ENCODE data around the gene PSAPL1.

The PSAPL1 gene

DNA sequence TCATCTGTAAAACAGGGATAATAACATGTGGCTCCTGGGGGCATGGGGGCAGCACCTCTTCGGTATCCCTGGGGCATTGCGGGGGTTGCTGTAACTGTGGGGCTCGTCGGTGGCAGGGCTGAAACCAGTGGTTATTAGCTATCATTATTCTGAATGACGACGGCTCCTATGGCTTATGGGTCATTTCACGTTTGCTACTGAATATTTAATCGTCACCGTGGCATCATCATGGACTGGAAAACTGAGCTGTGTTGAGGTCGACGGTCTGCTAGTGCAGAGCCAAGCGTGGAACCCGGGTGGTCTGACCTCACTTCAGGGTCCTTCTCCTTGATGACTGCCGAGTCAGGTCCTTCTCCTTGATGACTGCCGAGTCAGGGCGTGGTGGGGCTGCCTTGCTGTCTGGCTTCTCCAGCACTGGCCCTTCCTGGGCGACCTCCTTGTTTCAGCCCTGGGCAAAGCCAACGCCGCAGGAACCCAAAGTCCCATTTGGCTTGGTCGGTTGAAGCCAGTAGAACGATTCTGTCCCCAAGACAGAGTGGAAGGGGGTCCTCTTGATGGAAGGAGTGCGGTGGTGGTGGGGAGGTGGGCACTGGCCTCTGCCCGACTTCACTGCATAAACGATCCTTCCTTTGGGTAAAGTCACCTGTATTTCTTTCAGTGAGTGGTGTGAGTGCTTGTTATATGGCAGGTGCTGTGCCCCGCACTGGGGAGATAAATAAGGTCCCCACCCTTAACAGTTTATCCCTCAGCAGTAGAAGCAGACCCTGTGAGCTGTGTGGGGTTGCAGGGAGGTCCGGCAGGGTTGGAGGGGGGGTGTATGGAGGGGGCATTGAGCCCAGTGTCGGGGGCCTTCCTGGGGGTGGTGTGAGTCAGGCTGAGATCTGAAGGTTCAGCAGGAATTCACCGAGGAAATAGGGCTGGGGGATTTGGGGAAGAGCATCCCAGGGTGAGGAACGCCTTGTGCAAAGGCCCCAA, 40.8 kb downstream of the PSAPL1 start:
- DNase-seq, result no peak

DNA sequence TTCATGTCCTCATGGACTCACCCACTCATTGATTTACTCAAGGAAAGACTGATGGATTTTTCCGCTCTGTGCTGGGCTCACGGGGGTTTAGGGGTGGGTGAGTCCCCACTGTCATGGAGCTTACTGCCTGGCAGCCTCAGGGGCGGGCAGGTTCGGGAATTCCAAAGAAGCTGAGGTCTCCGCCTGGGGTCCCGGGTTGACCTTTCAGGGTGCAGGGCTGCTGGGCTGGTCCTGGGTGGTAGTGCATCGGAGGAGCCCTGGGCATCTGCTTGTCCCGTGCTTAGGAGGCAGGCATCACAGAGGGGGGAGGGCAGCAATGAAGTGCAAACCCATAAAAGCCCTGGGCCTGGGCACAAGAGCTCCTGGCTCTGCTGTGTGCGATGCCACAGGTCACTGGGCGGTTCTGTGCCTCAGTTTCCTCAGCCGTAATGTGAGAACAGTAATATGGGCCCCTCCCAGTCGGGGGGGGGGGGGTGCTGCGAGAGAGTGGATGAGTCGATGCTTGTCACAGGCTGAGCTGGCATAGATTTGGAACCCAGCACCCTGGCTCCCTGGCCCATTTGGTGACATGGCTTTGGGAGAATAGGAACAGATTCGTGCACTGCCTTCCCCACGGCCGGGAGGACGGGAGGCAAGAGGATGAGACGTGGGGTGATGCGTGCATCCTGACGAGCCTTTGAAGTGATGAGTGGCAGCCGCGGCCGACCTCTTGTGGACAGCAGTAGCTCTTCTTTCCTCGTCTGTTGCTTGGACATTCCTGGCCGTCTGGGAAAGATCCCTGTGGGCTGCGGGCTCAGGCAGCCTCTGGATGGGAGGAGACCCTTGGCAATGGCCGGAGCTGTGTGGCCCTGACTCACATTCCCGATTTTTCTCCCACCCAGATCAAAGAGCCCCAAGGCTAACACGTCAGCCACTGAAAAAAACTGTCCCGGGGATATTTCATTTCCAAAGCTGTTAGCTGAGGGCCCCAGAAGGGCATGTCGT, 42.0 kb downstream of the PSAPL1 start:
- DNase-seq, result no peak

DNA sequence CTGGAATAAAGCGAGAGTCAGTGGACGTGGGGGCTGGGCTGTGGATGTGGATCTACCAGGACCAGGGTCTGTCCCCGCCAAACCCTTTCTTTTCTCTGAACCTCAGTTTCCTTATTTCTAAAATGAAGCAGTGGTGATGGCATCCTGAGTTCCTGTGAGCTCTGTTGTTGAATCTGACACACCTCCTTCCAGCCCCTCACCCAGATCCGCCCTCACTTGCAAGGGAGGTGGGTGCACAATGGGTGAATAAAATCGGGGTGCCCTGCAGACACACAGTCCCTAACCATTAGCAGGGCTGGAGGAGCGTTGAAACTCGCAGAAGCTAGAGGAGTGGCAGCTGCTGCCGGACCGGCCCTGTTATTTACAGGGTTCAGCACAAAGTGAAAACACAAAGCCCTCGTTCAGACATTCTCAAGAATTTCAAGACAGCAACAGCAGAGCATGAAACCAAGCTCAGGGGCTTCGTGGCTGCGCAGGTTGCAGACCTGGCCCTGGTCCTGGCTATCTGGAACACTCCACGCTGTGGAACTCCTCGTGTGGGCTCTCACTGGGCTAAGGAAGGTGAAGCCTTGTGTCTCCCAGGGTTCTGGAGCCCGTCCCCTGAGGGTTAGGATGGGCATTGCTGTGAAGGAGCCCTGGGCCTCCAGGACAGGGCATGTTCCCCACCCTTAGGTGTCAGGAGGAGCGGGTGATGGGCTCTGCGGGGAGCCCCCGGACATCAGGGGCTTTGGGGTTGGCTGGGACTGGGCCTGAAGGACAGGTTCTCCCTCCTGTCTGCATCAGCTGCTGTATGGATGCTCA, 42.9 kb downstream of the PSAPL1 start:
- no peak for DNase-seq

DNA sequence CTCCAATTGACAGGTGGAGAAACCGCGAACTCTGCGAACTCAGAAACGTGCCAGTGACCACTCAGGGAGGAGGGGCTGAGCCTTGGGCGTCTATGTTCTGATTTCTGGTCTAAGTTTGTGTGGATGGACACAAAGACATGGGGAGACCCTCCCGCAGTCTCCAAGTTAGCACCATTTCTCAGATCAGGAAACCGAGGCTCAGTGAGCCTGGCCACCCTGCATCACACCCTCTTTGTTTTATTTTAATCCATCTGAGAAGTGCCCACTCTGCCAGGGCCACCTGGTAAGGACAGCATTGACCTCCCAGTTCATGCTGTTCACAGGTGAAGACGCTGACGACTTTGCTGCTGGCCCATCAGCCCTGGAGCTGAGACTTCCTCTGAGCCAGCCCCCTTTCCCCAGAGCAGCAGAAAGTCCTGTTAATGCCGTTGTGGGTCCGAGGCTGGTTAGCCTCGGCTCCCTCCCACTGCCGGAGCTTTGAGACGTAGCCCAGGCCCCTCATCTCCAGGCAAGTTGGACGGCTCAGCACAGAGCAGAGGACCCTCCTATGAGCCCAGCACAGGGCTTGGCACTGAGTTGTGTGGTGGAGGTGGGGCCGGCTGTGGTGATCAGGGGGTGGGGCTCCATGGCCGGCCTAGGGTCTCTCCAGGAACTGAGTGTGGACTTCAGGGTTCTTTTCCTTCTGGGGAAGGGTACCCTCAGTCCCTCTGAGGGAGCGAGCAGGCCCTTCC, 43.7 kb downstream of the PSAPL1 start:
- no peak for DNase-seq

DNA sequence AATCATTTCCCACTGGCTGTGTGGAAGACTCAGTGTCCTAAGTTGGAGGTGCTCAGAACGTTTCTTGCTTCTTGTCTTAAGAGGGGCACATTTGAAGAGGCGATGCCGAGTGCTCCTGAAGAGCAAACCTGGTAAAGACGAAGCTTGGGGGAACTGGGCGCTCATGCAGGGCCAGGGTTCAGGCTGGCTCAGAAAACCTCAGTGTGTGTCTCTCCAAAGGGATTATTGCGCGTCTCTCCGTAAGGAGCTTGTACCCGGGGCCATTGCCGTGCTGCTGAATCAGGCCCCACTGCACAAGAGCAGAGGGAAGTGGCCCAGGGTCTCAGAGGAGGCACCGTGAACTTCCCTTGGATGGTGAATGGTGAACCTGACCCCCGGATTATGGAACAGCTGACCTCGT, 44.4 kb downstream of the PSAPL1 start:
- DNase-seq, result no peak

DNA sequence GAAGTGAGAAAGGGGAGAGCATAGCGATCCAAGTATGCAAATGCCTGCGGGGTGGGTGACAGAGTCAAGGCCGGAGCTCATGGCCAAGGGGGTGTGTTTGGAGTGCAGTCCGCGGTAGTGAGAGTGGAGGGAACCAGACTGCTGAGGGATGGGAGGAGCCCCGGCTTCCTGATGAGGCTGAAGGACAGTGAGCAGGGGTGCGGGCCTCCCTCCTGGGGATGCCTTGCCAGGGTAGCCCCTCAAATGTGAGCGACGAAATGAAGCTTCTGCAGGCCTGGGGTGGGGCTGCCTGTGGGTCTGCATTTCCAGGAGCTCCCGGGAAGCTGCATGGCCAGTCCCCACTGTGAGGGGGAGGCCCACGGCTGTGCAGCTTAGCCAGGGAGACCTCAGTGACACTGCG, 45.0 kb downstream of the PSAPL1 start:
- no peak for DNase-seq

DNA sequence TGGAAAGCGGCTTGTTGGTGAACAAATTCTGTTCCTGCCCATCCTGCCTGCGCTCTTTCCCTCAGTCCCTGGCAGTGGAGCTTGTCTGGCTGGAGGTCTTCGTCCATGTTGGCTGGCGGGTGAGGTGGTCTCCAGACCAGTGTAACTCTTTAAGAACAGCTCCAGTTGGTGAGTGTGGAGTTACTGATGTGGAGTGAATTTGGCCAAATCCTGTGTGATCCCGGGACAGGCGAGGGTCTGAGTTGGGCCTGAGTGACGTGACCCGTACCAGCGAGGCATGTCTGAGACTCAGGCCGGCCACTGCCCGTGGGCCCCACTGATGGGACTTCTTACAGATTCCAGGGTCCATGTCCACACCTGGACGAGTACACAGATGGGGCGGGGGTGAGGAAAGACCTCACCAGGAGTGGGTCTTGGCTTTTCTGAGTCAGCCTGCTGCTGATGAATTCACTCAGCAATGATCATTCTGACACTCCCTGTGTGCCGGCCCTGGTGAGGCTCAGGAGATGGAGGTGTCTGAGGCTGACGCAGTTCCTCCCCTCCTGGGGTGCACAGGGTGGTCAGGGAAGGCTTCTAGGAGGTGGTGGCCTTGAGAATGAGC, 45.5 kb downstream of the PSAPL1 start:
- no peak for DNase-seq

DNA sequence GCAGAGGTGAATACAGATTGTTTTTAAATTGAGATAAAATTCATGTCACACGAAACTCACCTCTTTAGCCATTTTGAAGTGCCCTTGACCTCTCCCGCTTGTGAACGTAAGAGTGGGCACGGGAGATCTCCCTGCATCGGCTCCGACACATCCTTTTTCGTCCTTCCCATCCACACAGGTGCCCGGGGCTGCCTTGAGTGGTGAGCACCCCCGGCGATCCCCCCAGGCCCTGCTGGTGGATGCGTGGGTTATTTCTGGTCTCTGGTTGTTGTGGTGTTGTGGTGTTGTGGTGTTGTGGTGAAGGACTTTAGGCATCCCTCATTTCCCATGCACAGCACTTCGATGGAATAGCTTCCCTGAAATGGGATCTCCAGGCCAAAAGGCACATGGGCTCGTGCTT, 46.1 kb downstream of the PSAPL1 start:
- DNase-seq, result no peak

DNA sequence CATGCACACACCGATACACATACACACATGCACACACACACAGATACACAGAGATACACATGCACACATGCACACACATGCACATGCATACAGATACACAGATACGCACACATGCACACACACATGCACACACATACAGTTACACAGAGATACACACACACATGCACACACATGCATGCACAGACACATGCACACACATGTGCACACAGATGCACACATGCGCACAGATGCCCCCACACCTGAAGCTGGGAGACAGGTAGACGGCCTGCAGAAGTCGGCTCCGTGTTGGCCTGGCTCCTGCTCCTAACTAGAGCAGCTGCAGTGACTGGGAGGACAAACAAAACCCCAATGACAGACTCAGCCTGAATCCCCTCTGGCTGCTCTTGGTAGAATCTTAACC, 46.8 kb downstream of the PSAPL1 start:
- no peak for DNase-seq

DNA sequence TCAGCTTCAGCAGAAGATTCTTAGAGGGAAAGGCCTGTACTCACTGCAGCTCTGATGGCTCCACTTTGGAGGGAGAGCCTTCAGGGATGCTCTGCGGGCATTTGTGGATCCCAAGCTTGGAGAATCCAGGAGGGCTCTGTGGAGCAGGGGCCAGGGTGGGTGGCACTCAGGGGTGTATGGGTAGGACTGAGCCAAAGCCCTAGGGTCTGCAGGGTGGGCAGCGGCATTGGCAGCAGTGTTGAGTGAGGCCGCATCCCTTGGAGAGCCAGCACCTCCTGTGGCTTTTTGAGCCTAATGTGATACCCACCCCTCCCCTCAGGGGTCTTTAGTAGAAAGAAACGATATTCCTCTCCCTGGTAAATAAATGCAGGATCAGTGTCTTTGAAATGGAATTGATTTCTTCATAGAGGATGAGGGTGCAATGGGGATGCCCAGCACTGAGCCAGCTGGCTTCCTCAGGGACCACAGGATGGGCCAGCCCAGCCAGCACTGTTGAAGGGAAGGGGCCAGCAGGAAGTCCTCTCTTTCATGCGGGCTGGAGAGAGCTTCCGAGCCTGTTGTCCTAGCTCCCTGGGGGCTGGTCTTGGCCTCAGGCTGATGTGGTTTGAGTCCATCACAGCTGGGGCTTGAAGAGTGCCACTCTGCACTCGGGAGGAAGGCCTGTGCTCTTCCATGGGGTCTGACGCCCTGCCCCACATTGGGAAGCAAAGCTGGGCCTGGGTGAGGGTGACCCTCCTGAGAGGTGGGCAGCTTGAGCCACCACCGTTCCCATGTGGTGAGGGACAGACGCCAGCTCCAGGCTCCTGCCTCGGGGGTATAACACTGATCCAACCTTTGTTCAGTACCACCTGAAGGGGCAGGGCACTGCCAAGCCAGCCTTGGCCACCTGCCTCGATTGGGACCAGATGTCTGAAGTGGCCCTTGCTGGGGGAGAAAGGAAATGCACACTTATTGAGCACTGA, 49.5 kb downstream of the PSAPL1 start:
- DNase-seq, result no peak

DNA sequence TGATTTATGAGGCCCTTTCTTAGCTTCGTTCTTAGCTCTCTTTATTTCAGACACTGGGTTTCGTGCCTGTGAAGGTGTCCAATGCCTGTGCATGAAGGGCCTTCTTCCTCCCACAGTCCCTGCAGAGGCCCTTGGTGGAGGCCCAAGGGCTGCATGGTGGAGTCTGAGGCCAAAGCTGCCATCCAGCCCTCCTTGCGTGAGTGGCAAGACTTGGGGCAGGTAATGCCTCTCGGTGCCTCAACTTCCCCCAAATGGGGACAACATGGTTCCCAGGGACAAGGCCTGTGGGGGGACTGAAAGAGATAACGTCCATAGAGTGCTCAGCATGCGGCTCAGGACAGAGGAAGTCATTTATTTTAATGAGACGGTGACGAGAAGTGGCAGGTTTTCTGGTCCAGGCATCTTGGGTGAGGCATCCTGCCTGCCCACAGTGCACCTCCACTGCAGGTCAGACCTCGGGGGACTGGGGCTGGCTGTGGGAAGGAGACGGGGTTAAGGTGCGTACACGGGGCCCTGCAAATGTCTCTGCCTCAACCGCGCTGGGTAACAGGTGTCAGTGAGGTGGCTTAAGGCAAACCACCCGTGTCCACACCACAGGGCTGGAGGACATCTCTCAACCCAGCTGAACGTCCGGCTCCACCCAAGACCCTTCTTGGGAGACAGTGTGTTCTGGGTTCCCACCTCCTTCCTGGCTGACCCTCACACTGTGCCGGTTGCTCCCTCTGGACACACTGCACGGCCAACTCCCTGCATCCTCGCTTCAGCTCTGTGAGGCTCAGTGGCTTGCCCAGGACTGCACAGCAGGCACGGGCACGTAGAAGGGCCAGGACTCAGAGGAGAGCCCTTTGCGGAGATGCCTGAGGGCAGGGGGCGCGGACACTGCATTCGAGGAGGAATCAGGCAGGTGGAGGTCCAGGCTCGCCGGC, 50.5 kb downstream of the PSAPL1 start:
- no peak for DNase-seq

DNA sequence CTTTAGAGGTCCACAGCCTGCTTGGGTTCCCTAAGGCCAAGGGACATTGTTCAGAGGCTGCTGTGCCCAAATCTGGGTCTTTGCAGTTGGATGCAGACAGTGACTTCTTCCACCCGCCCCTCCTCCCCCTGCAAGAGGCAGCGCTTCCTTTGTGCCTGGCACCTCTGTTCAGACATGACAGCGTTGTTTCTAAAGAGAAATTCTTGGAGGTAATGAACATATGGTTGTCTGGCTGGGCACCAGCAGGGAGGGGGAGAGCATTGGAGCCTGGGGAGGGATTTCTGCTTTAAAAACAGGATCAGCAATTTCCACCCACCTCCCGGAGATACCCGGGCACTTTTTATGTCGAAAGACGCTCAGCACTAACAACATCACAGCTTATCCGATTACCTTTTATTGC, 51.5 kb downstream of the PSAPL1 start:
- no peak for DNase-seq

DNA sequence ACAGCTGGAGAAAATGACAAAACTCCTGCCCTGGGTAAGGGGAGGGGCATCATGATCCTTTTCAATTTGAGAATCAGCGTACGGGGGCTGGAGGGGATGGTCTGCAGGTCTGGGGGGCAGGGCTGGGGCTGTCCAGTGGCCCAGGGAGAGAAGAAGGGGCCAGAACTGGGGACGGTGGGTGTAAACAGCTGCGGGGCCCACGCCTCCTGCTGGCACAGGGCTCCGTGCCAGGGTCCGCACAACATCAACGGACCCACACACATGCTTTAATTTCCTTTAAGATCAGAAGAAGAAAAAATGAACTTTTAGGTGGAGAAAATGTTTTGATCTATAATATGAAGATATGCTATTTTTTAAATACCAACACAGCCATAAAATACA, 52.1 kb downstream of the PSAPL1 start:
- DNase-seq, result no peak

DNA sequence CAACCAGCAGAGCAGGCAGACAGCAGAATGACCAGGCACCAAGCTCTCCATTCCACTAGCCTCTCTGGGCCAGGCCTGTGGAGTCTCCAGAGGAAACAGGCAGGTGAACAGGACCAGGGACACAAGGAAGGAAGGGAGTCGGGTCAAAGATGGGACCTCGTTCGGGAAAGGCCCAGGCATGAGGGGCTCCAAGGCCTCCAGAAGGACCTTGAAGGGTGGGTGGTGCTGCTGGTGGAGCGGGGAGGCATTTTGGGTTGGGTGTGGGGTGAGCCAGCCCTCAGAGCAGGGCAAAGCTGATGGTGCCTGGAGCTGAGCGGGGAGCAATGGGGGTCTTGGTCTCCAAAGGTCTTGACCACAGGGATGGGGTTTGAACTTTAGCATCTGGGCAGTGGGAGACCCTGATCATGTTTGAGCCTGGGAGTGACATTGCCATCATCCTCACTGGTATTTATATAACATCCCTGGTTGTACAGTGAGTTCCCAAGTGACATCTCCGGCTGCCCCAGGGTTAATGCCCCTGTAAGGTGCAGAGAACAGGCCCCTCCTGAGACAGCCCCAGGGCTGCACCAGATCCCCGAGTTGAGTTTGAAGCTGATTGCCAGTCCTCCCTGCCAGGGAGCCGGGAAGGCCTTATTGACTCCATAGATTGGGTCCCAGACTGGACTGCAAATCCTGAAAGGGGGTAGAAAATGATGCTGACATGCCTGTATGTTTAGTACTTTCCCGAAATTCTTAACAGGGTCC, 52.7 kb downstream of the PSAPL1 start:
- DNase-seq, result no peak

DNA sequence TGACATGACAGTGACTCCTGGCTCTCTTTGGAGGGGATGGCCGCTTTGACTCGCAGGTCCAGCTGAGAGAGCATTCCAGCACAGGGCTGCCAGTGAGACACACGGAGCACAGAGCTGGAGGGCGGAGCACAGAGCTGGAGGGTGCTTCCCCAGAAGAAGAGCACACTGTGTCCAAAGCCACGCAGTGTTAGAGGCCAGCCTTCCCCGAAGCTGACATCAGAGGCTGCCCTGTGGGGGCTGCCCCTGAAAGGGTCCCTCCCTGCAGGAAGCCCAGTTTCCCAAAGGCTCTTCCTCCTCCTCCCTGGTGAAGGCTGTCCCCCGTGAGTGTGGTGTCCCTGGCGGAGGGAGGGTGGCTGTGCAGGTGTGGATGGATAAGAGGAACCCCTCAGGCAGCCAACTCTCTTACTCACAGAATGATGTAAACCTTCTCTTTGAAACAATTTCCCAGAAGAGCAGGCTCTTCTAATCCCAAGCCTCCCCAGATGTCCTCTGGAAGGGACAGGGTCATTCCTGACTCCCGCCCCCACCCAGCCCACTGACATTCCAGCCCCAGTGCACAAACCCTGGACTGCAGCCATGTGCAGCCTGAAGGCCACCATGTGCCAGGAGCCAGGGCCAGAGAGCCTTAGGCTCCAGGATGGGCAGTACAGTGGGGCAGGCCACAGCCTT, 53.4 kb downstream of the PSAPL1 start:
- DNase-seq, result no peak
